ENCODE data around the gene BLCAP. TPM values are rescaled to one million over a fixed set of nuclear protein-coding genes. Genes with fewer than 3 reads are reported as not detected.
A peak's percentile ranks its signal among the peaks of the same experiment; 100 is the strongest.

BLCAP gene
- total RNA-seq, 1 donor, result 31.0 TPM

- DNase-seq (ENCODE audit: low read depth in 2 of 3, low spot score in 2 of 3), result no peak
These were observed 4.2 kb upstream of the BLCAP start for GRCh38 chr20:37531856-37532255.

- no peak for DNase-seq (ENCODE audit: low read depth in 2 of 3, low spot score in 2 of 3)
These were observed 3.0 kb upstream of the BLCAP start for GRCh38 chr20:37530696-37531095.

GRCh38 chr20:37529968-37530600 lies 2.4 kb upstream of the BLCAP start:
- no peak for DNase-seq (ENCODE audit: low read depth in 2 of 3, low spot score in 2 of 3)

GRCh38 chr20:37529214-37529967 lies 1.7 kb upstream of the BLCAP start:
- no peak for DNase-seq (ENCODE audit: low read depth in 2 of 3, low spot score in 2 of 3)

GRCh38 chr20:37528446-37529213 lies 954 bp upstream of the BLCAP start:
- no peak for DNase-seq (ENCODE audit: low read depth in 2 of 3, low spot score in 2 of 3)

GRCh38 chr20:37526839-37527637 lies 638 bp downstream of the BLCAP start:
- no peak for DNase-seq (ENCODE audit: low read depth in 2 of 3, low spot score in 2 of 3)

GRCh38 chr20:37526238-37526838 lies 1.3 kb downstream of the BLCAP start:
- peak in 2 of 3 donors; percentile 24 to 47 for DNase-seq (ENCODE audit: low read depth in 2 of 3, low spot score in 2 of 3)

GRCh38 chr20:37525810-37526209 lies 1.9 kb downstream of the BLCAP start:
- no peak for DNase-seq (ENCODE audit: low read depth in 2 of 3, low spot score in 2 of 3)

GRCh38 chr20:37524859-37525708 lies 2.6 kb downstream of the BLCAP start:
- peak in 1 of 3 donors; percentile 35 for DNase-seq (ENCODE audit: low read depth in 2 of 3, low spot score in 2 of 3)

GRCh38 chr20:37523911-37524700 lies 3.6 kb downstream of the BLCAP start:
- no peak for DNase-seq (ENCODE audit: low read depth in 2 of 3, low spot score in 2 of 3)

GRCh38 chr20:37523012-37523391 lies 4.7 kb downstream of the BLCAP start:
- no peak for DNase-seq (ENCODE audit: low read depth in 2 of 3, low spot score in 2 of 3)

GRCh38 chr20:37522260-37523011 lies 5.2 kb downstream of the BLCAP start:
- DNase-seq (ENCODE audit: low read depth in 2 of 3, low spot score in 2 of 3), result no peak

- peak in 1 of 3 donors; percentile 33 for DNase-seq (ENCODE audit: low read depth in 2 of 3, low spot score in 2 of 3)
These were observed 6.5 kb downstream of the BLCAP start, which contains the start of gene NNAT for GRCh38 chr20:37521061-37521771. Gene NNAT, plus strand, starts transcription at chr20:37521250. Its CDS starts 82 bp downstream, at chr20:37521332.

GRCh38 chr20:37520419-37520955 lies 7.2 kb downstream of the BLCAP start:
- DNase-seq (ENCODE audit: low read depth in 2 of 3, low spot score in 2 of 3), result no peak

GRCh38 chr20:37519508-37520418 lies 7.9 kb downstream of the BLCAP start:
- peak in 1 of 3 donors; percentile 31 for DNase-seq (ENCODE audit: low read depth in 2 of 3, low spot score in 2 of 3)

Measured in hematopoietic multipotent progenitor cell (in vitro differentiated cells).